Thyroid gland (tissue), 4 donors: Measurements from ENCODE around the gene TOM1L2. TPM values are rescaled to one million over a fixed set of nuclear protein-coding genes. Genes with fewer than 3 reads are reported as not detected.

Experiments used
- DNase-seq, 2 donors: peaks; one replicate each; pipeline ENCODE4 v3.0.0-alpha.2; 2019
- H3K27ac ChIP-seq, 3 donors: fragments of 200-600 bp; sonication (generic); 1 replicate in 2 of 3; 2 replicates in 1 of 3; pipeline ENCODE4 v1.5.1; 2016 to 2019; ENCODE audit warnings: mild to moderate bottlenecking in 1 of 3, moderate library complexity in 1 of 3
- H3K27me3 ChIP-seq: fragments of 200-600 bp; sonication (generic); one replicate; pipeline ENCODE4 v1.5.1; 2019
- H3K36me3 ChIP-seq, 2 donors: fragments of 200-600 bp; sonication (generic); one replicate each; pipeline ENCODE4 v1.5.1; 2016 to 2019
- H3K4me1 ChIP-seq, 2 donors: fragments of 200-600 bp; sonication (generic); one replicate each; pipeline ENCODE4 v1.5.1; 2017 to 2019
- H3K4me3 ChIP-seq, 3 donors: fragments of 200-600 bp; sonication (generic); replicated peaks in 1 of 3; 1 replicate in 2 of 3; 2 replicates in 1 of 3; pipeline ENCODE4 v1.5.1; 2016; ENCODE audit warnings: mild to moderate bottlenecking in 1 of 3
- H3K9me3 ChIP-seq: fragments of 200-600 bp; sonication (generic); one replicate; pipeline ENCODE4 v1.5.1; 2017
- CTCF ChIP-seq, 6 experiments: fragments of 200-600 bp in 3 of 6; fragments of 450-650 bp in 3 of 6; sonication (generic) in 3 of 6; IDR thresholded peaks; one replicate each; pipeline ENCODE4 v1.5.1; 2016 to 2019; ENCODE audit warnings: antibody characterized with exemption in 6 of 6, mild to moderate bottlenecking in 2 of 6, inconsistent platforms in 1 of 6, moderate library complexity in 1 of 6
- POLR2A ChIP-seq, 2 donors: fragments of 450-650 bp; IDR thresholded peaks; one replicate each; pipeline ENCODE4 v1.6.1; 2017; ENCODE audit warnings: antibody characterized with exemption in 2 of 2, mild to moderate bottlenecking in 2 of 2, moderate library complexity in 1 of 2
- WGBS, 2 donors: methylation state at CpG; one replicate each; pipeline ENCODE4 v1.1.5; 2017; 5-methylcytosine and 5-hydroxymethylcytosine counted together
- intact Hi-C: fragments of 100-400 bp; cut with DNase I; formaldehyde crosslinking; loops from one replicate; pipeline ENCODE4 v1.15.1; 2023
- total RNA-seq, 4 donors: library from RNA; depleted of rRNA; stranded (reverse); fragments of >200 nt; gene quantifications; one replicate each; pipeline ENCODE4 v1.2.3, GENCODE V29; 2016

The TOM1L2 gene
- total RNA-seq, 4 donors from 2014 or later, result 138 to 881 (median 257) TPM

GRCh38 chr17:17951524-17951923, 20.7 kb downstream of the TOM1L2 start:
- H3K4me1 ChIP-seq, result peaks cover 12 to 35% of the 10 kb centered on the region in 2 donors
- H3K27me3 ChIP-seq, result no peaks in the 10 kb centered on the region
- H3K9me3 ChIP-seq, result no peaks in the 10 kb centered on the region
- intact Hi-C loops, result no loop called here
- TF ChIP-seq CTCF (IDR thresholded peaks at IDR 0.05), result no peak
- no peak for TF ChIP-seq POLR2A (IDR thresholded peaks at IDR 0.05)
- no peaks in the 10 kb centered on the region for H3K36me3 ChIP-seq
- no peak for DNase-seq
- WGBS, 2 donors, result 81 to 85% methylated on average over 5 of the region's 5 CpGs
- no peak overlapping the region for H3K4me3 ChIP-seq
- H3K27ac ChIP-seq, result no peak overlapping the region

- no peak for DNase-seq
- H3K4me3 ChIP-seq, result no peak overlapping the region
- peak overlapping the region in 1 of 3 donors; percentile 12 for H3K27ac ChIP-seq
- H3K4me1 ChIP-seq, result peaks cover 12 to 33% of the 10 kb centered on the region in 2 donors
- peak in 2 of 6 experiments; percentile 6 to 16 for TF ChIP-seq CTCF (IDR thresholded peaks at IDR 0.05)
- no peak for TF ChIP-seq POLR2A (IDR thresholded peaks at IDR 0.05)
- no peaks in the 10 kb centered on the region for H3K36me3 ChIP-seq
- intact Hi-C loops, result no loop called here
- WGBS, 2 donors, result 80 to 100% methylated on average over 1 of the region's 1 CpG
- H3K27me3 ChIP-seq, result no peaks in the 10 kb centered on the region
- no peaks in the 10 kb centered on the region for H3K9me3 ChIP-seq
Observed at GRCh38 chr17:17950806-17951205, 21.4 kb downstream of the TOM1L2 start.

GRCh38 chr17:17950347-17950746, 21.9 kb downstream of the TOM1L2 start:
- Histone ChIP-seq H3K27me3 (no peaks in the 10 kb centered on the region), H3K4me1 (peaks cover 12 to 33% of the 10 kb centered on the region in 2 donors), H3K27ac (peak overlapping the region in 1 of 3 donors; percentile 12), H3K9me3 (no peaks in the 10 kb centered on the region), H3K36me3 (no peaks in the 10 kb centered on the region), H3K4me3 (no peak overlapping the region)
- no peak for TF ChIP-seq CTCF (IDR thresholded peaks at IDR 0.05)
- TF ChIP-seq POLR2A (IDR thresholded peaks at IDR 0.05), result no peak
- DNase-seq, result peak in 1 of 2 donors; percentile 31
- 83 to 91% methylated on average over 7 of the region's 7 CpGs for WGBS, 2 donors
- intact Hi-C loops, result no loop called here

GRCh38 chr17:17947966-17948365, 24.2 kb downstream of the TOM1L2 start:
- no peaks in the 10 kb centered on the region for H3K27me3 ChIP-seq
- DNase-seq, result no peak
- no peaks in the 10 kb centered on the region for H3K36me3 ChIP-seq
- no peak overlapping the region for H3K27ac ChIP-seq
- 88 to 100% methylated on average over 1 of the region's 1 CpG for WGBS, 2 donors
- H3K4me1 ChIP-seq, result peaks cover 21 to 42% of the 10 kb centered on the region in 2 donors
- intact Hi-C loops, result no loop called here
- H3K4me3 ChIP-seq, result no peak overlapping the region
- H3K9me3 ChIP-seq, result no peaks in the 10 kb centered on the region
- TF ChIP-seq CTCF (IDR thresholded peaks at IDR 0.05) (no peak), POLR2A (IDR thresholded peaks at IDR 0.05) (no peak)

- no peak for DNase-seq
- WGBS, 2 donors, result 82 to 88% methylated on average over 5 of the region's 5 CpGs
- Histone ChIP-seq H3K36me3 (no peaks in the 10 kb centered on the region), H3K27me3 (no peaks in the 10 kb centered on the region), H3K27ac (no peak overlapping the region), H3K4me3 (no peak overlapping the region), H3K4me1 (peaks cover 26 to 49% of the 10 kb centered on the region in 2 donors), H3K9me3 (no peaks in the 10 kb centered on the region)
- intact Hi-C loops, result no loop called here
- TF ChIP-seq POLR2A (IDR thresholded peaks at IDR 0.05) (no peak), CTCF (IDR thresholded peaks at IDR 0.05) (no peak)
Observed at GRCh38 chr17:17947309-17947708, 24.9 kb downstream of the TOM1L2 start.
